ENCODE measurements around the gene KLF5.

The KLF5 gene

GRCh38 chr13:73119612-73120011 is 60.8 kb downstream of the KLF5 start:
- no peaks in the 10 kb centered on the region for H4K20me1 ChIP-seq (ENCODE audit: insufficient read depth, low read length, poor library complexity, severe bottlenecking)

More at GRCh38 chr13:73119612-73120011, 60.8 kb downstream of the KLF5 start:
- H3K4me2 ChIP-seq (ENCODE audit: low read depth, low read length, poor library complexity, severe bottlenecking), result no peak overlapping the region
- H3F3A ChIP-seq (ENCODE audit: low read depth), result no peaks in the 10 kb centered on the region
- H2AFZ ChIP-seq (ENCODE audit: low read length), result no peak overlapping the region
- no peaks in the 10 kb centered on the region for H3K27me3 ChIP-seq (ENCODE audit: insufficient read depth, low read length, poor library complexity, severe bottlenecking)
- H3K9me2 ChIP-seq (replicated peaks; ENCODE audit: low read depth, low read length), result no peaks in the 10 kb centered on the region
- no peaks in the 10 kb centered on the region for H3K36me3 ChIP-seq (ENCODE audit: insufficient read depth, low read length)
- H3K4me3 ChIP-seq (ENCODE audit: low read length, poor library complexity, severe bottlenecking), result no peak overlapping the region
- no peaks in the 10 kb centered on the region for H3K79me2 ChIP-seq (ENCODE audit: insufficient read depth, low read length)
- H3K4me1 ChIP-seq (ENCODE audit: insufficient read depth, low read length, poor library complexity, severe bottlenecking), result no peaks in the 10 kb centered on the region
- no peak overlapping the region for H3K9ac ChIP-seq (ENCODE audit: low read depth, low read length, poor library complexity, severe bottlenecking)
- no peaks in the 10 kb centered on the region for H3K9me3 ChIP-seq (ENCODE audit: insufficient read depth, low read depth, low read length)
- no peak for TF ChIP-seq CTCF (conservative IDR thresholded peaks at IDR 0.05; ENCODE audit: low read length)
- TF ChIP-seq EZH2phosphoT487 (IDR thresholded peaks at IDR 0.05; ENCODE audit: borderline replicate concordance), result no peak

Data from Loucy (cell line).